HT1080 (cell line): ENCODE results near the gene HEATR5B. TPM values are rescaled to one million over a fixed set of nuclear protein-coding genes. Genes with fewer than 3 reads are reported as not detected.
A peak's percentile ranks its signal among the peaks of the same experiment; 100 is the strongest.

Experiments used
- DNase-seq: peaks from one replicate; pipeline ENCODE4 v3.0.0-alpha.2; 2015; ENCODE audit warnings: low read depth
- polyA plus RNA-seq, 2 experiments: library from polyadenylated mRNA; depleted of rRNA; stranded (reverse); fragments of >200 nt; gene quantifications; 2 replicates each; pipeline ENCODE4 v1.2.3, GENCODE V29; 2015
- total RNA-seq: library from RNA; depleted of rRNA; stranded (reverse); fragments of >200 nt; shearing (Covaris generic); gene quantifications from 2 replicates; pipeline ENCODE4 v1.2.3, GENCODE V29; 2014; rRNA removed

The HEATR5B gene
- total RNA-seq: 9.0 and 12.5 TPM in 2 replicates
- 5.0 and 6.7 TPM in 2 replicates for polyA plus RNA-seq (2015; cell fraction: cytosol; rRNA removed)
- 44.4 and 45.3 TPM in 2 replicates for polyA plus RNA-seq (2015; cell fraction: nucleus; rRNA removed)

GRCh38 chr2:37083873-37084794 is at the start of gene HEATR5B, which contains the start of gene GPATCH11:
Gene HEATR5B, minus strand, starts transcription at chr2:37084372. Its CDS starts 958 bp downstream, at chr2:37083414.
Gene GPATCH11, plus strand, starts transcription at chr2:37084518. Its CDS starts 3,864 bp downstream, at chr2:37088382.
- DNase-seq: peak; percentile 97

GRCh38 chr2:37132914-37133313 is 48.7 kb upstream of the HEATR5B start:
- DNase-seq: no peak

- DNase-seq: no peak
These were observed 41.2 kb upstream of the HEATR5B start for GRCh38 chr2:37125416-37125815.

- no peak for DNase-seq
These were observed 35.0 kb upstream of the HEATR5B start for GRCh38 chr2:37119157-37119556.

- DNase-seq: no peak
These were observed 33.4 kb upstream of the HEATR5B start for GRCh38 chr2:37117566-37117965.

GRCh38 chr2:37111958-37112357 is 27.8 kb upstream of the HEATR5B start:
- DNase-seq: no peak

GRCh38 chr2:37110306-37111212 is 26.4 kb upstream of the HEATR5B start:
- DNase-seq: no peak

- DNase-seq: no peak
These were observed 25.4 kb upstream of the HEATR5B start for GRCh38 chr2:37109523-37109922.

GRCh38 chr2:37105150-37105549 is 21.0 kb upstream of the HEATR5B start:
- DNase-seq: no peak

GRCh38 chr2:37104178-37104577 is 20.0 kb upstream of the HEATR5B start:
- no peak for DNase-seq

GRCh38 chr2:37102588-37102987 is 18.4 kb upstream of the HEATR5B start:
- no peak for DNase-seq

- DNase-seq: no peak
These were observed 15.9 kb upstream of the HEATR5B start for GRCh38 chr2:37100054-37100453.

GRCh38 chr2:37098416-37099118 is 14.4 kb upstream of the HEATR5B start:
- no peak for DNase-seq

- no peak for DNase-seq
These were observed 12.4 kb upstream of the HEATR5B start for GRCh38 chr2:37096568-37096967.

GRCh38 chr2:37091873-37092272 is 7.7 kb upstream of the HEATR5B start:
- DNase-seq: no peak

- DNase-seq: no peak
These were observed 5.9 kb upstream of the HEATR5B start for GRCh38 chr2:37090019-37090477.

- peak; percentile 97 for DNase-seq
These were observed 1.6 kb upstream of the HEATR5B start for GRCh38 chr2:37085731-37086147.

GRCh38 chr2:37084797-37085196 is 625 bp upstream of the HEATR5B start:
- DNase-seq: no peak

GRCh38 chr2:37080689-37081088 is 3.5 kb downstream of the HEATR5B start:
- no peak for DNase-seq

- no peak for DNase-seq
These were observed 3.9 kb downstream of the HEATR5B start for GRCh38 chr2:37080266-37080665.

GRCh38 chr2:37070931-37071330 is 13.2 kb downstream of the HEATR5B start:
- DNase-seq: no peak
